HCT116 (cell line): ENCODE results near the gene CETN1. TPM values are rescaled to one million over a fixed set of nuclear protein-coding genes. Genes with fewer than 3 reads are reported as not detected.

ENCODE experiments used
- ATAC-seq: fragments of 200-7000 bp; cut with Tn5 transposase; 2 replicates; pipeline ENCODE4 v1.9.1; 2020; ENCODE audit warnings: mild to moderate bottlenecking, moderate library complexity
- BruUV-seq: library from RNA; stranded (reverse); fragments of 400-500 nt; replicated peaks from 2 replicates; lab custom pipeline; 2021; lab: Mats Ljungman, UMichigan
- CTCF ChIA-PET: fragments of 300-600 bp; sonication (Branson Sonifier 250); formaldehyde crosslinking; loops from one replicate; lab custom pipeline; 2021; ENCODE audit warnings: antibody characterized with exemption; lab: Charles Lee
- POLR2A ChIA-PET: fragments of 300-600, 350-600 bp; sonication (Branson Sonifier 250); formaldehyde crosslinking; loops from one replicate; lab custom pipeline; 2021; ENCODE audit warnings: antibody characterized with exemption; lab: Charles Lee
- RAD21 ChIA-PET, 2 experiments: fragments of 300-600 bp; sonication (Branson Sonifier 250); formaldehyde crosslinking; loops; one replicate each; lab custom pipeline; 2023; ENCODE audit warnings: low total read pairs in 2 of 2; ENCODE audit not compliant: uncharacterized antibody in 2 of 2, unreplicated experiment in 2 of 2, low non-redundant PET in 1 of 2; lab: Charles Lee
- DNase-seq: peaks from one replicate; pipeline ENCODE4 v3.0.0-alpha.2; 2010; ENCODE audit warnings: low read depth, low spot score
- H2AFZ ChIP-seq: fragments of 200-600 bp; shearing (Covaris generic), sonication (generic); 2 replicates; pipeline ENCODE4 v1.6.1; 2017; ENCODE audit warnings: low read depth, mixed run types, mixed read lengths, antibody characterized with exemption, low read length; ENCODE audit not compliant: poor library complexity, severe bottlenecking
- H3K27ac ChIP-seq: 2 replicates; pipeline ENCODE4 v1.5.1; 2012; ENCODE audit warnings: low read depth, low read length
- H3K27me3 ChIP-seq: fragments of 200-600 bp; sonication (generic); 2 replicates; pipeline ENCODE4 v1.6.1; 2016; ENCODE audit warnings: mixed run types, low read length, mixed read lengths; ENCODE audit not compliant: insufficient read depth
- H3K36me3 ChIP-seq, 2 experiments: fragments of 200-500 bp in 1 of 2; fragments of 200-600 bp in 1 of 2; sonication (Bioruptor generic) in 1 of 2; sonication (generic) in 1 of 2; 2 replicates each; pipeline versions ENCODE4 v1.5.1 to v1.6.1; 2014 to 2016; ENCODE audit warnings: low read length in 2 of 2, inconsistent platforms in 1 of 2, mixed read lengths in 1 of 2, mixed run types in 1 of 2; ENCODE audit not compliant: insufficient read depth in 2 of 2, control insufficient read depth in 1 of 2
- H3K4me1 ChIP-seq, 2 experiments: fragments of 200-600 bp in 1 of 2; sonication (generic) in 1 of 2; 2 replicates each; pipeline versions ENCODE4 v1.5.1 to v1.6.1; 2012 to 2017; ENCODE audit warnings: low read length in 2 of 2, inconsistent platforms in 1 of 2, mild to moderate bottlenecking in 1 of 2, mixed read lengths in 1 of 2, mixed run types in 1 of 2, moderate library complexity in 1 of 2; ENCODE audit not compliant: insufficient read depth in 2 of 2, control insufficient read depth in 1 of 2
- H3K4me2 ChIP-seq: fragments of 200-600 bp; sonication (generic); 2 replicates; pipeline ENCODE4 v1.6.1; 2017; ENCODE audit warnings: mixed run types, low read length, mixed read lengths
- H3K4me3 ChIP-seq, 2 experiments: fragments of 200-600 bp in 1 of 2; sonication (generic) in 1 of 2; replicated peaks in 1 of 2; 2 replicates each; pipeline ENCODE4 v1.5.1; 2011 to 2016; ENCODE audit warnings: low read length in 2 of 2, control low read depth in 1 of 2, low read depth in 1 of 2, mild to moderate bottlenecking in 1 of 2, mixed read lengths in 1 of 2, mixed run types in 1 of 2
- H3K79me2 ChIP-seq: fragments of 200-600 bp; sonication (generic); 2 replicates; pipeline ENCODE4 v1.6.1; 2017; ENCODE audit warnings: mild to moderate bottlenecking, mixed run types, low read length, moderate library complexity, mixed read lengths; ENCODE audit not compliant: insufficient read depth
- H3K9ac ChIP-seq: fragments of 200-600 bp; sonication (generic); 2 replicates; pipeline ENCODE4 v1.6.1; 2016; ENCODE audit warnings: low read length, mixed read lengths
- H3K9me2 ChIP-seq: fragments of 200-600 bp; sonication (generic), shearing (Covaris generic); 2 replicates; pipeline ENCODE4 v1.6.1; 2017; ENCODE audit warnings: mixed run types, mild to moderate bottlenecking, moderate library complexity; ENCODE audit not compliant: insufficient read depth
- H3K9me3 ChIP-seq, 2 experiments: fragments of 200-500 bp in 1 of 2; fragments of 200-600 bp in 1 of 2; sonication (Bioruptor generic) in 1 of 2; sonication (generic) in 1 of 2; 2 replicates each; pipeline ENCODE4 v1.6.1; 2014 to 2017; ENCODE audit warnings: low read length in 2 of 2, mixed read lengths in 2 of 2, inconsistent platforms in 1 of 2, low read depth in 1 of 2, mild to moderate bottlenecking in 1 of 2, mixed run types in 1 of 2, moderate library complexity in 1 of 2; ENCODE audit not compliant: control insufficient read depth in 1 of 2, insufficient read depth in 1 of 2
- H4K20me1 ChIP-seq: fragments of 200-600 bp; sonication (generic), shearing (Covaris generic); 2 replicates; pipeline ENCODE4 v1.6.1; 2017; ENCODE audit warnings: mixed run types, mild to moderate bottlenecking, moderate library complexity; ENCODE audit not compliant: insufficient read depth
- CBX3 ChIP-seq: IDR thresholded peaks from 2 replicates; pipeline ENCODE4 v1.6.1; 2012; ENCODE audit warnings: low read depth
- CEBPB ChIP-seq: IDR thresholded peaks from 2 replicates; pipeline ENCODE4 v1.6.1; 2012; ENCODE audit warnings: low read depth
- EGR1 ChIP-seq: IDR thresholded peaks from 2 replicates; pipeline ENCODE4 v1.6.1; 2012; ENCODE audit warnings: low read depth
- EZH2 ChIP-seq: fragments of 200-600 bp; sonication (generic); IDR thresholded peaks from 2 replicates; pipeline ENCODE4 v1.6.1; 2017; ENCODE audit warnings: antibody characterized with exemption, mixed run types
- EZH2phosphoT487 ChIP-seq: fragments of 200-600 bp; IDR thresholded peaks from 2 replicates; pipeline ENCODE4 v1.6.1; 2018; ENCODE audit warnings: antibody characterized with exemption, borderline replicate concordance
- FOSL1 ChIP-seq: IDR thresholded peaks from 2 replicates; pipeline ENCODE4 v1.6.1; 2012; ENCODE audit warnings: low read depth
- JUND ChIP-seq: IDR thresholded peaks from 2 replicates; pipeline ENCODE4 v1.6.1; 2012
- POLR2A ChIP-seq: IDR thresholded peaks from 2 replicates; pipeline ENCODE4 v1.7.0; 2011; ENCODE audit warnings: borderline replicate concordance; ENCODE audit not compliant: insufficient read depth, insufficient read length; ENCODE audit errors: extremely low read depth
- RAD21 ChIP-seq: IDR thresholded peaks from 2 replicates; pipeline ENCODE4 v1.6.1; 2012; ENCODE audit warnings: low read depth, mild to moderate bottlenecking
- SP1 ChIP-seq: IDR thresholded peaks from 2 replicates; pipeline ENCODE4 v1.6.1; 2012; ENCODE audit warnings: low read depth
- SRF ChIP-seq: IDR thresholded peaks from 2 replicates; pipeline ENCODE4 v1.6.1; 2012; ENCODE audit warnings: low read depth
- YY1 ChIP-seq: IDR thresholded peaks from 2 replicates; pipeline ENCODE4 v1.6.1; 2011; ENCODE audit warnings: low read length, low read depth, moderate library complexity, mild to moderate bottlenecking; ENCODE audit not compliant: insufficient replicate concordance; ENCODE audit errors: extremely low read depth
- ZFX ChIP-seq: fragments of 450-650 bp; IDR thresholded peaks from 2 replicates; pipeline ENCODE4 v1.6.1; 2017
- ZNF274 ChIP-seq: fragments of 200-500 bp; sonication (Bioruptor generic); IDR thresholded peaks from 2 replicates; pipeline ENCODE4 v1.6.1; 2014; ENCODE audit warnings: mild to moderate bottlenecking, low read depth, low read length, inconsistent platforms
- intact Hi-C: fragments of 100-400 bp; cut with micrococcal nuclease; formaldehyde crosslinking; loops from 2 replicates; pipeline ENCODE4 v1.10.0; 2022
- total RNA-seq: library from RNA; stranded (reverse); gene quantifications from one replicate; pipeline ENCODE4 v1.2.1, GENCODE V29; 2021; ENCODE audit not compliant: unreplicated experiment
- TF ChIP-seq, protein P1 (sequence below): IDR thresholded peaks from 2 replicates; pipeline ENCODE4 v1.6.1; 2012
- TF ChIP-seq, protein P2 (sequence below): IDR thresholded peaks from 2 replicates; pipeline ENCODE4 v1.6.1; 2012
- TF ChIP-seq, protein P3 (sequence below): IDR thresholded peaks from 2 replicates; pipeline ENCODE4 v1.6.1; 2011; ENCODE audit warnings: mild to moderate bottlenecking, low read length, moderate library complexity; ENCODE audit not compliant: insufficient replicate concordance; ENCODE audit errors: extremely low read depth
- TF ChIP-seq, protein P4 (sequence below), 3 experiments: fragments of 200-600 bp in 1 of 3; sonication (generic) in 1 of 3; IDR thresholded peaks in 2 of 3; conservative IDR thresholded peaks in 1 of 3; 2 replicates each; pipeline ENCODE4 v1.5.1; 2012 to 2017; ENCODE audit warnings: low read depth in 2 of 3, low read length in 2 of 3, antibody characterized with exemption in 1 of 3, borderline replicate concordance in 1 of 3, control low read depth in 1 of 3, mild to moderate bottlenecking in 1 of 3, mixed read lengths in 1 of 3, mixed run types in 1 of 3, moderate library complexity in 1 of 3; ENCODE audit not compliant: insufficient read depth in 1 of 3

Gene CETN1
- total RNA-seq, 1 experiment from 2014 or later: not detected

DNA sequence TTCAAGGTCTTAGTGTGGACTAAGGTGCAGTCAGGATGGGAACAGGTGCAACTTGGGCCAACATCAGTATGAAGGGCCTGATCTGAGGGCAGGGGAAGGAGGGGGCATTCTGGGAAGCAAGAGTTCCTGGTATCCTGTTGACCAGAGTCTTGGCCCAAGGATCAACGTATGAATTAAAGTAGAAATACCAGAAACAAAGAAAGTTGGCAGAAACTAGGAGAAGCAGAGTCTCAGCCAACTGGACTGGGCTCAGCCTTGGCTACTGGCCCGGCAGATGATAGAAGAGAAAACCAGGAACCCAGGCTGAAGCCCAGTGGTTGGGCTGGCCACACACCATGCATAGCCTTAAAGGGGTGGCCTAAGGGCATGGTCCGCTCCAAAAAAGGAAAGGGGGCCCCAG lies 2.3 kb downstream of the CETN1 start:
- DNase-seq (no peak), ATAC-seq (no peak)
- Histone ChIP-seq H3K4me3 (no peak overlapping the region), H3K9me2 (no peaks in the 10 kb centered on the region), H2AFZ (no peak overlapping the region), H3K9me3 (peaks cover 0 to 4% of the 10 kb centered on the region in 2 experiments; a peak in 1 of 4 replicates), H3K4me2 (no peak overlapping the region), H4K20me1 (no peaks in the 10 kb centered on the region), H3K27me3 (no peaks in the 10 kb centered on the region), H3K9ac (no peak overlapping the region), H3K36me3 (no peaks in the 10 kb centered on the region), H3K4me1 (no peaks in the 10 kb centered on the region), H3K27ac (no peak overlapping the region), H3K79me2 (no peaks in the 10 kb centered on the region)
- CTCF ChIA-PET: no interaction called here
- RAD21 ChIA-PET: no interaction called here
- TF ChIP-seq CBX3 (no peak), SRF (no peak), CEBPB (no peak), RAD21 (no peak), JUND (no peak), YY1 (no peak), ZFX (no peak), ZNF274 (no peak), FOSL1 (no peak), EGR1 (no peak), EZH2phosphoT487 (no peak), SP1 (no peak), POLR2A (no peak), EZH2 (no peak)
- TF ChIP-seq, protein P1, sequence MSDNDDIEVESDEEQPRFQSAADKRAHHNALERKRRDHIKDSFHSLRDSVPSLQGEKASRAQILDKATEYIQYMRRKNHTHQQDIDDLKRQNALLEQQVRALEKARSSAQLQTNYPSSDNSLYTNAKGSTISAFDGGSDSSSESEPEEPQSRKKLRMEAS: no peak
- TF ChIP-seq, protein P2, sequence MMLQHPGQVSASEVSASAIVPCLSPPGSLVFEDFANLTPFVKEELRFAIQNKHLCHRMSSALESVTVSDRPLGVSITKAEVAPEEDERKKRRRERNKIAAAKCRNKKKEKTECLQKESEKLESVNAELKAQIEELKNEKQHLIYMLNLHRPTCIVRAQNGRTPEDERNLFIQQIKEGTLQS: no peak
- TF ChIP-seq, protein P3, sequence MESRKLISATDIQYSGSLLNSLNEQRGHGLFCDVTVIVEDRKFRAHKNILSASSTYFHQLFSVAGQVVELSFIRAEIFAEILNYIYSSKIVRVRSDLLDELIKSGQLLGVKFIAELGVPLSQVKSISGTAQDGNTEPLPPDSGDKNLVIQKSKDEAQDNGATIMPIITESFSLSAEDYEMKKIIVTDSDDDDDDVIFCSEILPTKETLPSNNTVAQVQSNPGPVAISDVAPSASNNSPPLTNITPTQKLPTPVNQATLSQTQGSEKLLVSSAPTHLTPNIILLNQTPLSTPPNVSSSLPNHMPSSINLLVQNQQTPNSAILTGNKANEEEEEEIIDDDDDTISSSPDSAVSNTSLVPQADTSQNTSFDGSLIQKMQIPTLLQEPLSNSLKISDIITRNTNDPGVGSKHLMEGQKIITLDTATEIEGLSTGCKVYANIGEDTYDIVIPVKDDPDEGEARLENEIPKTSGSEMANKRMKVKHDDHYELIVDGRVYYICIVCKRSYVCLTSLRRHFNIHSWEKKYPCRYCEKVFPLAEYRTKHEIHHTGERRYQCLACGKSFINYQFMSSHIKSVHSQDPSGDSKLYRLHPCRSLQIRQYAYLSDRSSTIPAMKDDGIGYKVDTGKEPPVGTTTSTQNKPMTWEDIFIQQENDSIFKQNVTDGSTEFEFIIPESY: no peak
- TF ChIP-seq, protein P4, sequence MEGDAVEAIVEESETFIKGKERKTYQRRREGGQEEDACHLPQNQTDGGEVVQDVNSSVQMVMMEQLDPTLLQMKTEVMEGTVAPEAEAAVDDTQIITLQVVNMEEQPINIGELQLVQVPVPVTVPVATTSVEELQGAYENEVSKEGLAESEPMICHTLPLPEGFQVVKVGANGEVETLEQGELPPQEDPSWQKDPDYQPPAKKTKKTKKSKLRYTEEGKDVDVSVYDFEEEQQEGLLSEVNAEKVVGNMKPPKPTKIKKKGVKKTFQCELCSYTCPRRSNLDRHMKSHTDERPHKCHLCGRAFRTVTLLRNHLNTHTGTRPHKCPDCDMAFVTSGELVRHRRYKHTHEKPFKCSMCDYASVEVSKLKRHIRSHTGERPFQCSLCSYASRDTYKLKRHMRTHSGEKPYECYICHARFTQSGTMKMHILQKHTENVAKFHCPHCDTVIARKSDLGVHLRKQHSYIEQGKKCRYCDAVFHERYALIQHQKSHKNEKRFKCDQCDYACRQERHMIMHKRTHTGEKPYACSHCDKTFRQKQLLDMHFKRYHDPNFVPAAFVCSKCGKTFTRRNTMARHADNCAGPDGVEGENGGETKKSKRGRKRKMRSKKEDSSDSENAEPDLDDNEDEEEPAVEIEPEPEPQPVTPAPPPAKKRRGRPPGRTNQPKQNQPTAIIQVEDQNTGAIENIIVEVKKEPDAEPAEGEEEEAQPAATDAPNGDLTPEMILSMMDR (IDR thresholded peaks at IDR 0.05 in 2 of 3, conservative IDR thresholded peaks at IDR 0.05 in 1 of 3; ENCODE audit: borderline replicate concordance in 1 of 3, insufficient read depth in 1 of 3, low read depth in 2 of 3, low read length in 2 of 3): no peak
- intact Hi-C loops: no loop called here
- BruUV-seq: no TSS peak
- POLR2A ChIA-PET: no interaction called here
